ENCODE measurements around the gene UBE2N.
"Not testable (repeated sequence)": the region's sequence is repeated elsewhere in the genome, so short reads cannot be mapped to it uniquely, and the experiment has no call there.

UBE2N gene

DNA sequence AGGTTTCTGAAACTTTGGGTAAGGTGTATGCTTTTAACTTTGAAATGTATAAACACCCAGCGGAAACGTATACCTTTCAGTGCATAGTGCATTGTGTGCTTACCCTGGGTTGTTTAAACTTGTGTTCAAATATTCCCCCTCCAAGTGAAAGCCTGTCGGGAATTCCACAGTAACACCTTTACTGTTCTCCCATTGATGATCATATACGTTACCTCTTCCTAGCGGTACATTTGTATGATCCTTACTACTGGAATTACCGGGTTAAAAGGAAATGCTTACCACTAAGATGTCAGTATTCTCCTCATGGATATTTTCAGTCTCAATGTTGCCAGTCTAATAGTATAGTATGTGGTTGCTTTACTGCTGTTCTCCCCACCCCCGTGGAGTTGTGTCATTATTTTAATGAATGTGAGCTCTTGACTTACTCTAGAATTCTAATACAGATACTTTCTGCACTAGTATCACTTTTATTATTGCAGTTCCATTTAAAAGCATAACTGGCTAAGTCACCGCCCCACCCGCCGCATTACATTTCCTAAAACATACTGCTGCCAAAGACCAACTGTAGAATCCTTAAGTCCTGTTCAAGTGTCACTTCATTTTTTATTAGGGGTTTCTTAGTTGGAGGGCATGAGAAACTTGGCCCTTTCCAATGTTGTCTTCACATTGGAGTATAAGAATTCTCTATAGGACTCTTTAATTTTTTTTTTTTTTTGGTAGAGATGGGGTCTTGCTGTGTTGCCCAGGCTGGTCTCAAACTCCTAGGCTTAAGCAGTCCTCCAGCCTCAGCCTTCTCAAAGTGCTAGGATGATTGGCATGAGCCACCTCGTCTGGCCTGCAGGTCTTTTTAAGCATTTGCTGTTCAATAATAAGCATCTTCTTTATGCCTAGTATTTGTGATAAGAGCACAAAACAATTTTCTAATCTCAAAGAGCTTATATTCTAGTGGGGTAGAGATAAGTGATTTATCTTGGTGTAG lies 39.1 kb downstream of the UBE2N start:
- Histone ChIP-seq H4K8ac (ENCODE audit: low read length) (no peak overlapping the region), H3K9ac (ENCODE audit: low read length) (no peak overlapping the region), H2AFZ (ENCODE audit: low read depth, low read length) (no peak overlapping the region), H2BK120ac (ENCODE audit: low read depth, low read length) (no peak overlapping the region), H2BK15ac (ENCODE audit: low read depth, poor library complexity, severe bottlenecking) (no peak overlapping the region), H3K27ac (ENCODE audit: low read length, poor library complexity, severe bottlenecking) (no peak overlapping the region), H3K4me2 (ENCODE audit: low read length, poor library complexity, severe bottlenecking) (no peak overlapping the region), H3K4me3 (ENCODE audit: insufficient read depth in 1 of 2, low read depth in 1 of 2, low read length in 2 of 2) (no peak overlapping the region), H3K79me1 (replicated peaks; ENCODE audit: low read length, poor library complexity, severe bottlenecking) (peaks cover 15% of the 10 kb centered on the region), H3K23ac (ENCODE audit: low read length in 2 of 2) (no peak overlapping the region), H3K4me1 (ENCODE audit: control insufficient read depth, insufficient read depth, low read depth, low read length) (peaks cover under 1% of the 10 kb centered on the region), H3K36me3 (ENCODE audit: control insufficient read depth in 1 of 2, insufficient read depth in 2 of 2, low read depth in 1 of 2, low read length in 2 of 2) (peaks cover 11 to 53% of the 10 kb centered on the region in 2 experiments), H2AK5ac (ENCODE audit: low read length, severe bottlenecking) (no peak overlapping the region), H2BK5ac (ENCODE audit: low read depth, low read length, poor library complexity, severe bottlenecking) (no peak overlapping the region), H4K91ac (ENCODE audit: low read length) (no peak overlapping the region), H3K4ac (ENCODE audit: low read depth in 1 of 2, low read length in 2 of 2) (no peak overlapping the region), H3K27me3 (ENCODE audit: control insufficient read depth in 1 of 2, insufficient read depth in 1 of 2, low read length in 2 of 2) (no peaks in the 10 kb centered on the region), H3K14ac (ENCODE audit: low read length in 2 of 2) (no peak overlapping the region), H3K9me3 (ENCODE audit: control insufficient read depth, low read length) (no peaks in the 10 kb centered on the region), H3K18ac (ENCODE audit: low read depth in 1 of 2, low read length in 2 of 2) (no peak overlapping the region), H2BK12ac (ENCODE audit: low read length in 2 of 2) (no peak overlapping the region)
- no peak for DNase-seq
- WGBS, result 98% methylated on average over 4 of the region's 11 CpGs

GRCh38 chr12:93399183-93399863 lies 42.4 kb downstream of the UBE2N start:
- H3K4me2 ChIP-seq (ENCODE audit: low read length, poor library complexity, severe bottlenecking); H3K9ac ChIP-seq (ENCODE audit: low read length); H3K14ac ChIP-seq (ENCODE audit: low read length in 2 of 2); H2BK5ac ChIP-seq (ENCODE audit: low read depth, low read length, poor library complexity, severe bottlenecking); H4K91ac ChIP-seq (ENCODE audit: low read length); H3K27ac ChIP-seq (ENCODE audit: low read length, poor library complexity, severe bottlenecking); H3K18ac ChIP-seq (ENCODE audit: low read depth in 1 of 2, low read length in 2 of 2); H3K23ac ChIP-seq (ENCODE audit: low read length in 2 of 2); DNase-seq; H2BK12ac ChIP-seq (ENCODE audit: low read length in 2 of 2); H3K4me3 ChIP-seq (ENCODE audit: insufficient read depth in 1 of 2, low read depth in 1 of 2, low read length in 2 of 2); H2AK5ac ChIP-seq (ENCODE audit: low read length, severe bottlenecking); H2BK15ac ChIP-seq (ENCODE audit: low read depth, poor library complexity, severe bottlenecking); H4K8ac ChIP-seq (ENCODE audit: low read length); H3K4me1 ChIP-seq (ENCODE audit: control insufficient read depth, insufficient read depth, low read depth, low read length); H3K4ac ChIP-seq (ENCODE audit: low read depth in 1 of 2, low read length in 2 of 2); H3K27me3 ChIP-seq (ENCODE audit: control insufficient read depth in 1 of 2, insufficient read depth in 1 of 2, low read length in 2 of 2); H2AFZ ChIP-seq (ENCODE audit: low read depth, low read length); H2BK120ac ChIP-seq (ENCODE audit: low read depth, low read length); H3K9me3 ChIP-seq (ENCODE audit: control insufficient read depth, low read length): not testable (repeated sequence)
- WGBS, result no CpG with 5 or more reads among the region's 5 CpGs
- Histone ChIP-seq H3K79me1 (replicated peaks; ENCODE audit: low read length, poor library complexity, severe bottlenecking) (peaks cover 12% of the 10 kb centered on the region), H3K36me3 (ENCODE audit: control insufficient read depth in 1 of 2, insufficient read depth in 2 of 2, low read depth in 1 of 2, low read length in 2 of 2) (peaks cover 3 to 53% of the 10 kb centered on the region in 2 experiments)

DNA sequence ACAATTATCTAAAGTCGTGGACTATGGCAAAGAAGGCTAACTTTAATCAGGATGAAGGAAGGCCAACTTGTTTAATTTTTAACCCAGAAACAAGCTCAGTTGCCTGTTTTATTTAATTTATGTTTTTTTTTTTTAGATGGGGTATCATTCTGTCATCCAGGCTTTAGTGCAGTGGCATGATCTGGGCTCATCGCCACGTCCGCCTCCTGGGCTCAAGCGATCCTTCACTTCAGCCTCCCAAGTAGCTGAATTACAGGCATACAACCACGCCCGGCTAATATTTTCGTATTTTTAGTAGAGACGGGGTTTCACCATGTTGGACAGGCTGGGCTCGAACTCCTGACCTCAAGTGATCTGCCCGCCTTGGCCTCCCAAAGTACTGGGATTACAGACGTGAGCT lies 44.3 kb downstream of the UBE2N start:
- no peaks in the 10 kb centered on the region for H3K9me3 ChIP-seq (ENCODE audit: control insufficient read depth, low read length)
- no peak overlapping the region for H2AK5ac ChIP-seq (ENCODE audit: low read length, severe bottlenecking)
- peaks cover 12% of the 10 kb centered on the region for H3K79me1 ChIP-seq (replicated peaks; ENCODE audit: low read length, poor library complexity, severe bottlenecking)
- no peak overlapping the region for H3K4ac ChIP-seq (ENCODE audit: low read depth in 1 of 2, low read length in 2 of 2)
- H3K4me1 ChIP-seq (ENCODE audit: control insufficient read depth, insufficient read depth, low read depth, low read length), result peaks cover 3% of the 10 kb centered on the region
- H2BK120ac ChIP-seq (ENCODE audit: low read depth, low read length), result no peak overlapping the region
- H3K14ac ChIP-seq (ENCODE audit: low read length in 2 of 2), result no peak overlapping the region
- no peak for DNase-seq
- no peak overlapping the region for H3K23ac ChIP-seq (ENCODE audit: low read length in 2 of 2)
- H3K9ac ChIP-seq (ENCODE audit: low read length), result no peak overlapping the region
- WGBS, result 98% methylated on average over 12 of the region's 12 CpGs
- no peak overlapping the region for H3K4me3 ChIP-seq (ENCODE audit: insufficient read depth in 1 of 2, low read depth in 1 of 2, low read length in 2 of 2)
- H3K27ac ChIP-seq (ENCODE audit: low read length, poor library complexity, severe bottlenecking), result no peak overlapping the region
- H2BK15ac ChIP-seq (ENCODE audit: low read depth, poor library complexity, severe bottlenecking), result no peak overlapping the region
- H4K91ac ChIP-seq (ENCODE audit: low read length), result no peak overlapping the region
- H2AFZ ChIP-seq (ENCODE audit: low read depth, low read length), result no peak overlapping the region
- H3K36me3 ChIP-seq (ENCODE audit: control insufficient read depth in 1 of 2, insufficient read depth in 2 of 2, low read depth in 1 of 2, low read length in 2 of 2), result peaks cover 3 to 43% of the 10 kb centered on the region in 2 experiments
- no peak overlapping the region for H3K4me2 ChIP-seq (ENCODE audit: low read length, poor library complexity, severe bottlenecking)
- H2BK12ac ChIP-seq (ENCODE audit: low read length in 2 of 2), result no peak overlapping the region
- no peak overlapping the region for H2BK5ac ChIP-seq (ENCODE audit: low read depth, low read length, poor library complexity, severe bottlenecking)
- no peak overlapping the region for H4K8ac ChIP-seq (ENCODE audit: low read length)
- no peak overlapping the region for H3K18ac ChIP-seq (ENCODE audit: low read depth in 1 of 2, low read length in 2 of 2)
- no peaks in the 10 kb centered on the region for H3K27me3 ChIP-seq (ENCODE audit: control insufficient read depth in 1 of 2, insufficient read depth in 1 of 2, low read length in 2 of 2)

- peaks cover 3 to 34% of the 10 kb centered on the region in 2 experiments for H3K36me3 ChIP-seq (ENCODE audit: control insufficient read depth in 1 of 2, insufficient read depth in 2 of 2, low read depth in 1 of 2, low read length in 2 of 2)
- H2BK5ac ChIP-seq (ENCODE audit: low read depth, low read length, poor library complexity, severe bottlenecking), result no peak overlapping the region
- WGBS, result no CpG with 5 or more reads among the region's 2 CpGs
Observed at GRCh38 chr12:93393425-93393824, 48.3 kb downstream of the UBE2N start.

More at GRCh38 chr12:93393425-93393824, 48.3 kb downstream of the UBE2N start:
- Histone ChIP-seq H3K18ac (ENCODE audit: low read depth in 1 of 2, low read length in 2 of 2) (no peak overlapping the region), H2BK12ac (ENCODE audit: low read length in 2 of 2) (no peak overlapping the region), H4K8ac (ENCODE audit: low read length) (no peak overlapping the region), H2AFZ (ENCODE audit: low read depth, low read length) (no peak overlapping the region), H3K4me3 (ENCODE audit: insufficient read depth in 1 of 2, low read depth in 1 of 2, low read length in 2 of 2) (no peak overlapping the region), H3K4me1 (ENCODE audit: control insufficient read depth, insufficient read depth, low read depth, low read length) (peaks cover 17% of the 10 kb centered on the region), H2BK120ac (ENCODE audit: low read depth, low read length) (no peak overlapping the region), H3K4me2 (ENCODE audit: low read length, poor library complexity, severe bottlenecking) (no peak overlapping the region), H3K4ac (ENCODE audit: low read depth in 1 of 2, low read length in 2 of 2) (no peak overlapping the region), H3K23ac (ENCODE audit: low read length in 2 of 2) (no peak overlapping the region), H3K79me1 (replicated peaks; ENCODE audit: low read length, poor library complexity, severe bottlenecking) (peaks cover 11% of the 10 kb centered on the region), H2AK5ac (ENCODE audit: low read length, severe bottlenecking) (no peak overlapping the region), H3K9me3 (ENCODE audit: control insufficient read depth, low read length) (no peaks in the 10 kb centered on the region), H3K14ac (ENCODE audit: low read length in 2 of 2) (no peak overlapping the region), H4K91ac (ENCODE audit: low read length) (no peak overlapping the region), H3K27me3 (ENCODE audit: control insufficient read depth in 1 of 2, insufficient read depth in 1 of 2, low read length in 2 of 2) (no peaks in the 10 kb centered on the region), H3K9ac (ENCODE audit: low read length) (no peak overlapping the region), H3K27ac (ENCODE audit: low read length, poor library complexity, severe bottlenecking) (no peak overlapping the region), H2BK15ac (ENCODE audit: low read depth, poor library complexity, severe bottlenecking) (no peak overlapping the region)
- DNase-seq, result no peak
